Kidney (tissue), 14 donors: ENCODE data around the gene SPATA24. TPM values are rescaled to one million over a fixed set of nuclear protein-coding genes. Genes with fewer than 3 reads are reported as not detected.
"Not testable (repeated sequence)": the region's sequence is repeated elsewhere in the genome, so short reads cannot be mapped to it uniquely, and the experiment has no call there.

Experiments used
- DNase-seq, 5 donors: peaks; one replicate each; pipeline ENCODE4 v3.0.0-alpha.2; 2013 to 2020
- FAIRE-seq: peaks from 2 replicates; lab custom pipeline; 2012; peaks lifted over from hg19 to GRCh38; lab: Jason Lieb, UNC
- H3K27ac ChIP-seq, 2 donors: one replicate each; pipeline ENCODE4 v1.7.0; 2013; ENCODE audit warnings: low read depth in 2 of 2, low read length in 2 of 2, inconsistent platforms in 1 of 2
- H3K27me3 ChIP-seq: one replicate; pipeline ENCODE4 v1.7.1; 2013; ENCODE audit warnings: low read length, inconsistent platforms; ENCODE audit not compliant: control insufficient read depth, insufficient read depth
- H3K36me3 ChIP-seq, 3 donors: one replicate each; pipeline versions ENCODE4 v1.7.0 to v1.7.1; 2013; ENCODE audit warnings: low read length in 3 of 3, control low read depth in 1 of 3, inconsistent platforms in 1 of 3; ENCODE audit not compliant: insufficient read depth in 3 of 3, control insufficient read depth in 2 of 3
- H3K4me1 ChIP-seq, 3 donors: one replicate each; pipeline versions ENCODE4 v1.7.0 to v1.7.1; 2013; ENCODE audit warnings: low read length in 3 of 3, inconsistent platforms in 1 of 3, low read depth in 1 of 3; ENCODE audit not compliant: control insufficient read depth in 2 of 3, insufficient read depth in 2 of 3
- H3K4me3 ChIP-seq, 3 donors: one replicate each; pipeline versions ENCODE4 v1.7.0 to v1.8.1; 2013; ENCODE audit warnings: low read length in 3 of 3, control low read depth in 1 of 3, inconsistent platforms in 1 of 3
- H3K9ac ChIP-seq, 3 donors: one replicate each; pipeline versions ENCODE4 v1.7.0 to v1.7.1; 2013; ENCODE audit warnings: low read length in 3 of 3, control low read depth in 1 of 3, inconsistent platforms in 1 of 3
- H3K9me3 ChIP-seq, 3 donors: one replicate each; pipeline versions ENCODE4 v1.7.0 to v1.7.1; 2013; ENCODE audit warnings: low read length in 3 of 3, control low read depth in 1 of 3, inconsistent platforms in 1 of 3; ENCODE audit not compliant: control insufficient read depth in 2 of 3, insufficient read depth in 1 of 3
- CTCF ChIP-seq: IDR thresholded peaks from 3 replicates; pipeline ENCODE4 v1.5.1; 2012; ENCODE audit warnings: mild to moderate bottlenecking, moderate library complexity, borderline replicate concordance; ENCODE audit not compliant: insufficient read depth; ENCODE audit errors: extremely low read depth
- intact Hi-C: fragments of 100-400 bp; cut with DNase I; formaldehyde crosslinking; loops from one replicate; pipeline ENCODE4 v1.11.1; 2022
- polyA plus RNA-seq: library from polyadenylated mRNA; stranded (reverse); fragments of 350-450 nt; fragmentation: Illumina TruSeq; extraction: RNeasy Lipid Tissue Mini Kit (QIAGEN cat#74804); gene quantifications from one replicate; pipeline ENCODE4 v1.2.3, GENCODE V29; 2014; ENCODE audit warnings: low read depth, low replicate concordance; ENCODE audit not compliant: insufficient read depth
- total RNA-seq: library from RNA; stranded (reverse); fragmentation: NEBNext Ultra II Directional; extraction: Animal tissue kit (Norgen Biotek cat#: 25700); gene quantifications from one replicate; pipeline ENCODE4 v1.2.1, GENCODE V29; 2021
- donor health status: control.
- donor health status: control.
- donor health status: control.
- donor health status: control.
- donor health status: control.
- donor health status: DM: yes; HTN: yes; CAD: no.
- donor health status: Normal renal cell carcinoma (clear cell type).

The SPATA24 gene
- total and polyA plus RNA-seq, 2 donors from 2014 or later: 6.8 to 21.6 TPM

GRCh38 chr5:139446956-139447779 is 43.3 kb upstream of the SPATA24 start:
- DNase-seq: no peak
- intact Hi-C loops: no loop called here
- no peaks in the 10 kb centered on the region for H3K27me3 ChIP-seq
- TF ChIP-seq CTCF: no peak
- no peaks in the 10 kb centered on the region for H3K9me3 ChIP-seq
- H3K9ac ChIP-seq: no peak overlapping the region
- FAIRE-seq: no peak
- no peak overlapping the region for H3K27ac ChIP-seq
- no peaks in the 10 kb centered on the region for H3K36me3 ChIP-seq
- H3K4me1 ChIP-seq: no peaks in the 10 kb centered on the region
- H3K4me3 ChIP-seq: no peak overlapping the region

- H3K36me3 ChIP-seq: no peaks in the 10 kb centered on the region
- intact Hi-C loops: no loop called here
- FAIRE-seq (no peak), DNase-seq (no peak)
- no peak overlapping the region for H3K9ac ChIP-seq
- no peaks in the 10 kb centered on the region for H3K4me1 ChIP-seq
- no peaks in the 10 kb centered on the region for H3K9me3 ChIP-seq
- H3K4me3 ChIP-seq: no peak overlapping the region
- H3K27me3 ChIP-seq: no peaks in the 10 kb centered on the region
- no peak overlapping the region for H3K27ac ChIP-seq
- TF ChIP-seq CTCF: no peak
Observed at GRCh38 chr5:139445325-139446170, 41.7 kb upstream of the SPATA24 start.

GRCh38 chr5:139443831-139444453 is 40.1 kb upstream of the SPATA24 start:
- no peak for TF ChIP-seq CTCF
- FAIRE-seq (no peak), DNase-seq (peak in 3 of 5 donors; percentile 31 to 56 (median 42))
- intact Hi-C loops: no loop called here
- Histone ChIP-seq H3K4me3 (no peak overlapping the region), H3K4me1 (peaks cover 0 to 6% (median 4%) of the 10 kb centered on the region in 3 donors), H3K9me3 (no peaks in the 10 kb centered on the region), H3K36me3 (no peaks in the 10 kb centered on the region), H3K27ac (no peak overlapping the region), H3K9ac (no peak overlapping the region), H3K27me3 (no peaks in the 10 kb centered on the region)

- H3K9ac ChIP-seq, H3K36me3 ChIP-seq, H3K27me3 ChIP-seq, H3K4me3 ChIP-seq, DNase-seq, H3K27ac ChIP-seq, intact Hi-C loops, H3K9me3 ChIP-seq, FAIRE-seq: not testable (repeated sequence)
- H3K4me1 ChIP-seq: peaks cover 0 to 11% (median 8%) of the 10 kb centered on the region in 3 donors
Observed at GRCh38 chr5:139440416-139440815, 36.5 kb upstream of the SPATA24 start.
